Hematopoietic multipotent progenitor cell treated with erythropoietin and hydrocortisone succinate and interleukin-3 and kit ligand, for 4 days (in vitro differentiated cells): ENCODE data around the gene CLEC2D.
"Not testable (repeated sequence)": the region's sequence is repeated elsewhere in the genome, so short reads cannot be mapped to it uniquely, and the experiment has no call there.

Experiments used
- DNase-seq: peaks from one replicate; pipeline ENCODE4 v3.0.0-alpha.2; 2015

CLEC2D gene

DNA sequence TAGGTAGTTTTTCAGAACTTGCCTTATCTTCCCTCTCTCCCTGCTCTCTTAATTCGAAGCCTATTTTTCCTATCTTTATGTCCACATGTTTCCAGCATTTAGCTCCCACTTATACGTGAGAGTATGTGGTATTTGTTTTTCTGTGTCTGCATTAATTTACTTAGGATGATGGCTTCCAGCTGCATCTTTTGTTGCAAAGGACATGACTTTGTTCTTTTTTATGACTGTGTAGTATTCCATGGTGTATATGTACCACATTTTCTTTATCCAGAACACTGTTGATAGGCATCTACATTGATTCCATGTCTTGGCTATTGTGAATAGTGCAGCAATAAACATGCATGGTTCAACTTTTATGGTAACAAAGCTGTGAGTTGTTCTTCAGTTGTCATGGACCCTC is 7.8 kb upstream of the CLEC2D start:
- no peak for DNase-seq

DNA sequence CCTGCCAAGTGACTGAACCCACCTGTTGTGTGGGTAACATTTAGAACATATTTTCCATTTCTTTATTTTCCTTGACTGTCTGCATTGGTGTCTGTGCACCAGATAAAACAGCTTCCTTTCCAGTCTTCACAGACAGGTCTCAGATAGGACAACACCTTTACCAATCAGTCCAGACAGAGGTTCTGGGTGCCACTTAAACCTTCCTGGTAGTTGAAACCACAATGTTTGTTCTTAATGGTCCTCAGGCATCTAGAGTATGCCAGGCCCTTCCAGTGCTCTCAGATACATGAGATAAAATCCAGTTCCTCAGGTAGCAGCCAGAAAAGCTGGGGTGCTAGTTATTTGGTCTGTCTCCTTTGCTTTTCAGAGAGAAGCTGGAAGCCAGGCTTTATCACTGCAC is 7.0 kb upstream of the CLEC2D start:
- DNase-seq = peak; percentile 13

DNA sequence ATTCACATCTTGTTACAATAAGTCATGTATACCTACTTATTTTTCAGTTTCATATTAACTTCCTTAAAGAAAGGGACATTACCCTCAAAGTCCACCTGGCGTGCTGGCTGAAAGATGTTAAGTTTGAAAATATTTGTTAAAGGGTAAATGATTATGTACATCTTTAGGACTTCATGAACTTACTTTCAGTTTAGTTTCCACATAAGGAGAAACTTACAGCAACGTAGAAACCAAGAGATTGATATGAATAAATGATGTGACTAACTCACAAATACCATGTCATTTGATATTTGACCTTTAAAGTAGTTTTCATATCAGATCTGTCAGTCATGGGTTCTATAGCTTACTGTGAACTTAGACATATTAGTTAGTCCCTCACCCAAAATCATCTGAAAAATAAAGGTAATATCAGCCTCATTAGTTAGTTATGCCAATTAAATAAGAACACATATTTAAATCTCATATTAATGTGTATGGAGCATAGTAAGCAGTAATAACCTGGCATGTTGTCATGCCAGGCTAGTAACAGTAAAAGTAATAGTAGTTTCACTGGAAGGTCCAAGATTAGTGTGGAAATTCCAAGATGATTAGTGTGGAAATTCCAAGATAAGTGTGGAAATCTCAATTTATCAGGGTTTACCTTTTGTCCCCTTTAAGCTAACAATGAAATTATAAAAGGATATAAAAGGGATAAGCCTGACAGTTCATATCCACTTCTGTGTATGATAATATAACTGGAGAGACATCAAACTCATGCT is 1.9 kb upstream of the CLEC2D start:
- no peak for DNase-seq

DNA sequence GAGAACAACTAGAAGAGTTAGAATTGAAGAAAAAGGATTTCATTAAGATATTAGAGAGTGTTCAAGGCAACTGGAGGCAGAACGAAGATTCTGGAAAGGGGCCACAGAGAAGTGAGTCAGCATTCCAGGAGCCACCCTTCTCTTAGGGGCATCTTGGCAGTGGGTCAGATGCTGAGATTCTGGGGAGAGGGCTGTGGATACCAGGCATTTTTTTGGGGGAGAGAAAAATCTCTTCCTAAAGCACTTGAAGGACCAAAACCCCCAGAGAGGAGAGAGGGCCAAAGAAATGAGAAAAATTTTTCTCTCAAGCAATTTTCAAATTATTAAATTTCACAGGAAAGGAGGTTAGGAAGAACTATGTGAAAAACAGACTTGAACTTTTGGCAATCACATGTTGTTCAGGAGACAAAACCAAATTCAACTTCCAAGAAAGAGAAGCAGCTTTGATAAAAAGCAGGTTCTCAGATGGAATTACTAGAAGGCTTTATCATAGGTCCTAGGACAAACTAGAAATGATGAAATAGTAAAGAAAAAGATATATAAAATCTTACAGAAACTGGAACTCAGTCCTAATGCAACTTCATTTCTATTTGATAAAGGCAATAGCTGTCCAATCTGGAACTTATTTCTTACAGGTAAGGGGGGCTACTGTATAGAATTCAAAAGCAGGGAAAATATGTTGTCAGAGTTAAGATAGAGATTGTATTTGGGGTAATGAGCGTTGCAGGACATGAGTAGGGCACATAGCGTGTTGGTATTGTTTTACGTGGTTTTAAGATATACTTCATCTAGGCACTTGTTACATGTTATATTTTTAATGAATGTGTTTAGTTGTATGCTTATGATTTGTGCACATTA is 1.1 kb upstream of the CLEC2D start:
- DNase-seq = peak; percentile 12

DNA sequence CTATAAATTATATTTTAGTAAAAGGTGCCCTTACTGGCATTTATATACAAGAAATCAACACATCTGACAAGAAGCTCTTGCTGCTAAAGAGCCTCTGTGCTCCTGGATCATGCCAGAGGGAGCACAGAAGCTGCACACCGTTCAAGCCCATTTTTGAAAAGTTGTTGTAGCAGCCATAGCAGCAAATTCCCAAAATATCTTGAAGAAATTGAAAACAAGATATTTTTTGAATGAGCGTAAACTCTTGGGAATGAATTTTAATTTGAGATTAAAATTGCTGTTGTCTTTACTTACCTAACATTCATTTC is 540 bp upstream of the CLEC2D start:
- no peak for DNase-seq

DNA sequence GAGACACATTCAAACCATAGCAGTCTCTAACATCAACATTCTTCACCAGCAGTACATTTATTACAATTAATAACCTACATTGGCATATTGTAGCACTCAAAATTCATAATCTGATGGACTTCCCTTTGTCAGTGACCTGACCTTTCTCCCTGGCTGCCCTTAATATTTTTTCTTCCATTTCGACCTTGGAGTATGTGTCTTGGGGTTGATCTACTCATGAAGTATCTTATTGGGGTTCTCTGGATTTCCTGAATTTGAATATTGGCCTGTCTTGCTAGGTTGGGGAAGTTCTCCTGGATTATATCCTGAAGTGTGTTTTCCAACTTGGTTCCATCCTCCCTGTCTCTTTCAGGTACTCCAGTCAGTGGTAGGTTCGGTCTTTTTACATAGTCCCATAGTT is 2.8 kb downstream of the CLEC2D start:
- not testable (repeated sequence) for DNase-seq

DNA sequence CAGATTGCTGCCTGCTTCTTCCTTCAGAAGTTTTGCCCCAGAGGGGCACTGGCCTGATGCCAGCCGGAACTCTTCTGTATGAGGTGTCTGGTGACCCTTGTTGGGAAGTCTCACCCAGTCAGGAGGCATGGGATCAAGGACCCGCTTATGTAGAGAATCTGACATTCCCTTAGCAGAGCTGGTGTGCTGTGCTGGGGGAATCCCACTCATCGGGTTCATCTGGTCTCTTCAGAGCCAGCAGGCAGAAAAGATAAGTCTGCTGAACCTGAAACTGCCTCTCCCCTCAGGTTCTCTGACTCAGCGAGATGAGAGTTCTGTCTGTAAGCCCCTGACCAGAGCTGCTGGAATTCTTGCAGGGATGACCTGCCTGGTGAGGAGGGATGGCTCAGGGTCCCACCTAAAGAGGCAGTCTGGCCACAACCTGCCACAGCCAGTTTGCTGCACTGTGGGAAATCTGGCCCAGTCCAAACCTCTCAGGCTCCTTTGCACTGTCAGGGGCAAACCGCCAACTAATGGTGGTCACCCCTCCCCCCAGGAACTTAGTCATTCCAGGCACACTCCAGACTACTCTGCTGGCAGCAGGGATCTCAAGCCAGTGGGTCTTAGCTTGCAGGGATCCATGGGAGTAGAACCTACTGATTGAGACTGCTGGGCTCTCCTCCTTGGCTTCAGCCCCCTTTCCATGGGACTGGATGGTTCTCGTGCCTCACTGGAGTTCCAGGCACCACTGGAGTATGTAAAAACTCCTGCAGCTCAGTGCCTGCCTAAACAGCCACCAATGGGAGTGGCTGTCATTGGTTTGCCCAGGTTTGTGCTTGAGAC is 4.1 kb downstream of the CLEC2D start:
- peak; percentile 81 for DNase-seq

DNA sequence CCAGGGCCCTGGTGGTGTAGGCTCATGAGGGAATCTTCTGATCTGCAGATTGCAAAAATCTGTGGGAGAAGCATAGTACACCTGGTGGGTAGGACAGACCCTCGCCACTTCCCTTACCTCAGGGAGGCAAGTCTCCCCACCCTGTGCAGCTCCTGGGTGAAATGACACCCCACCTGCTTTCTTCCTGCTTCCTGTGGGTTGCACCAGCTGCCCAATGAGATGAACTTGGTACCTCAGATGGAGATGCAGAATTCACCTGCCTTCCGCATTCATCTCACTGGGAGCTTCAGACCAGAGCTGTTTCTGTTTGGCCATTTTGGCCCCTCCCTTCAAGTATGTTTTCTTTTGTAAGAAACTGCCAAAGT is 4.7 kb downstream of the CLEC2D start:
- DNase-seq = peak; percentile 8

DNA sequence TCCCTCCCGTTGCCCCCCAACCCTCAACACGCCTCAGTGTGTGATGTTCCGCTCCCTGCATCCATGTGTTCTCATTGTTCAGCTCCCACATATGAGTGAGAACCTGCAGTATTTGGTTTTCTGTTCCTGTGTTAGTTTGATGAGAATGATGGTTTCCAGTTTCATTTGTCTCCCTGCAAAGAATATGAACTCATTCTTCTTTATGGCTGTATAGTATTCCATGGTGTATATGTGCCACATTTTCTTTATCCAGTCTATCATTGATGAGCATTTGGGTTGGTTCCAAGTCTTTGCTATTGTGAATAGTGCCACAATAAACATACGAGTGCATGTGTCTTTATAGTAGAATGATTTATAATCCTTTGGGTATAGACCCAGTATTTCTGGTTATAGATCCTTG is 13.0 kb downstream of the CLEC2D start:
- DNase-seq = not testable (repeated sequence)

DNA sequence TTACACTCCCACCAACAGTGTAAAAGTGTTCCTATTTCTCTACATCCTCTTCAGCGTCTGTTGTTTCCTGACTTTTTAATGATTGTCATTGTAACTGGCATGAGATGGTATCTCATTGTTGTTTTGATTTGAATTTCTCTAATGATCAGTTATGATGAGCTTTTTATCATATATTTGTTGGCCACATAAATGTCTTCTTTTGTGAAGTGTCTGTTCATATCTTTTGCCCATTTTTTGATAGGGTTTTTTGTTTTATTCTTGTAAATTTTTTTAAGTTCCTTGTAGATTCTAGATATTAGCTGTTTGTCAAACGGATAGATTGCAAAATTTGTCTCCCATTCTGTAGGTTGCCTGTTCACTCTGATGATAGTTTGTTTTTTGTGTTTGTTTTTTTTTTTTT is 13.4 kb downstream of the CLEC2D start:
- not testable (repeated sequence) for DNase-seq

DNA sequence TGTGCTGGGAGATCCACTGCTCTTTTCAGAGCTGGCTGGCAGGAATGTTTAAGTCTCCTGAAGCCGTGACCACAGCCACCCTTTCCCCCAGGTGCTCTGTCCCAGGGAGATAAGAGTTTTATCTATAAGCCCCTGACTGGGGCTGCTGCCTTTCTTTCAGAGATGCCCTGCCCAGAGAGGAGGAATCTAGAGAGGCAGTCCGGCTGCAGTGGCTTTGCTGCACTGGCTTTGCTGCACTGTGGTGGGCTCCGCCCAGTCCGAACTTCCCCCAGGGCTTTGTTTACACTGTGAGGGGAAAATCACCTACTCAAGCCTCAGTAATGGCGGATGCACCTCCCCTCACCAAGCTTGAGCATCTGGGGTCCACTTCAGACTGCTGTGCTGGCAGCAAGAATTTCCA is 15.9 kb downstream of the CLEC2D start:
- peak; percentile 91 for DNase-seq

DNA sequence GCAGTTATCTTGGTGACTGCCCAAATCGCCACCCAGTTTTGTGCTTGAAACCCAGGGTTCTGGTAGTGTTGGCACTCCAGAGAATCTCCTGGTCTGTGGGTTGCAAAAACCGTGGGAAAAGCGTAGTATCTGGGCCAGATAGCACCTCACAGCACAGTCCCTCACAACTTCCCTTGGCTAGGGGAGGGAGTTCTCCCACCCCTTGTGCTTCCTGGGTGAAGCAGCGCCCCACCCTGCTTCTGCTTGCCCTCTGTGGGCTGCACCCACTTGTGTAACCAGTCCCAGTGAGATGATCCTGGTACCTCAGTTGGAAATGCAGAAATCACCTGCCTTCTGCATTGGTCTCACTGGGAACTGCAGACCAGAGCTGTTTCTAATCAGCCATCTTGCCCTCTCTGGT is 16.4 kb downstream of the CLEC2D start:
- DNase-seq = no peak

DNA sequence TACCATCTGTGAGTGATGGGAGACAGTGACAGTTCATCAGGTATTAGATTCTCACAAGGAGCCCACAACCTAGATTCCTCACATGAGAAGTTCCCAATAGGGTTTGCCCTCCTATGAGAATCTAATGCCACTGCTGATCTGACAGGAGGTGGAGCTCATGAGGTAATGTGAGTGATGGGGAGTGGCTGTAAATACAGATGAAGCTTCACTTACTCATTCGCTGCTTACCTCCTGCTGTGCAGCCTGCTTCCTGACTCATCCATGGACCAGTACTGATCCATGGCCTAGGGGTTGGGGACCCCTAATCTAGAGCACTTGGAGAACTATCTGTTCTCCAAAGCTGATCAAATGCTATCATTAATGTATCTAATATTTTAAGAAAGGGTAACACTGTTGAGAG is 17.7 kb downstream of the CLEC2D start:
- DNase-seq = no peak

DNA sequence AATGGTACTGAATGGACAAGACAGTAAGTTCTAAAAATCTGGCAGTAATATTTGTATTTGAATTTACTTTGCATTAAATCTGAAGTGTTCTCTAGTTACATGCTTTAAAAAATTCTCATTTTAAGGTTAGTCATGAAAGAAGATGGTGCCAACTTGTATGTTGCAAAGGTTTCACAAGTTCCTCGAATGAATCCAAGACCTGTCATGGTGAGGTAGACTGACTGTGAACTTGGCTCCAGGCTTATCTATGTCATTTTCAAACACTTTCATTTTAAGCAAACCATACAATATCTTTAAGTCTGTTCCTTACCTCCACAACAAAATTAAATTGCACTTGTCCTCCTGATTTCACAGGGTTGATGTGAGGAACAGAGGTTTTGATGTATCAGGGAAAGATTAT is 23.4 kb downstream of the CLEC2D start:
- no peak for DNase-seq

DNA sequence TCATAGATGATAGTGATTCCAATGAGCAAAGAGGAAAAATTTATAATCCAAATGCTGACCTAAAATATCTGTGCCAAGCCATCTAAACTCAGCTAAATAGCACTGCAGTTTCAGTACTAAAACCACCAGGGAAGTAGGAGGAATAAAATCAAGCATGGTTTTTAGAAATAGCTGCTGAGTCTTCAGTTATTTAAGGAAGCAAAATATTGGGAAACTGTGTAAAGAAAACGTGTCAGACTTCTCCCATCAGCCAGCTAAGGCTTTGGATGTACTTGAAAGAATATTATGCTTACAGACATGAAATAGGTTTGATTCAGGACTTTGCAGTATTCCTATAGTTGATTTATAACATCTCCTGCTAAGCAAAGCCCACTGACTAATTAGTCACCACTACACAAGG is 24.7 kb downstream of the CLEC2D start:
- DNase-seq = no peak

DNA sequence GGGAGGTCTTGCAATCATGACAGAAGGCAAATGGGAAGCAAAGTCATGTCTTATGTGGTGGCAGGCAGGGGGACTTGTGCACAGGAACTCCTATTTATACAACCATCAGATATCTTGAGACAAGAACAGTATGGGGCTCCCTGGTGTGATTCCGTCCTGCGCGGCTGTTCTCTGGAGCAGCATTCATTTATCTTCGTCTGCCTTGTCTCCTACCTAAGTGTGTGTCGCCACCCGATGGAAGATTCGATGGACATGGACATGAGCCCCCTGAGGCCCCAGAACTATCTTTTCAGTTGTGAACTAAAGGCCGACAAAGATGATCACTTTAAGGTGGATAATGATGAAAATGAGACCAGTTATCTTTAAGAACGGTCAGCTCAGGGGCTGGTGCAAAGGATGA is 25.6 kb downstream of the CLEC2D start:
- peak; percentile 28 for DNase-seq

DNA sequence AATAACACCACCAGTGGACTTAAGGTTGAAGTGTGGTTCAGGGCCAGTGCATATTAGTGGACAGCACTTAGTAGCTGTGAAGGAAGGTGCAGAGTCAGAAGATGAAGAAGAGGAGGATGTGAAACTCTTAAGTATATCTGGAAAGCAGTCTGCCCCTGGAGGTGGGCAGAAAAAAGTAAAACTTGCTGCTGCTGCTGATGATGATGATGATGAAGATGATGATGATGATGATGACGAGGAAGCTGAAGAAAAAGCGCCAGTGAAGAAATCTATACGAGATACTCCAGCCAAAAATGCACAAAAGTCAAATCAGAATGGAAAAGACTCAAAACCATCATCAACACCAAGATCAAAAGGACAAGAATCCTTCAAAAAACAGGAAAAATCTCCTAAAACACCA is 26.1 kb downstream of the CLEC2D start:
- not testable (repeated sequence) for DNase-seq

DNA sequence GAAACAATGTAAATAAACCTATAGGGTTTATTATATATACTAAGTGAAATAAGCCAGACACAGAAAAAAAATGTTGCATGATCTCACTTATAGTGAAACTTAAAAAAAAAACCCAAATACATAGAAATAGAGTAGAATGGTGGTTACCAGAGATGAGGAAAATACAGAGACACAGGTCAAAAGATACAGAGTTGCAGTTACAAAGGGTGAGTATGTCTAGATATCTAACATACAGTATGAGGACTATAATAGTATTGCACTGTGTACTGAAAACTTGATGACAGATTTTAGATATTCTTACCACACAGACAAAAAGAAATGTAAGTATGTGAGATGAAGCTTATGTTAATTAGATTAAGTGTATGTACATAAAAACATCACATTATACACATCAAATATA is 28.1 kb downstream of the CLEC2D start:
- no peak for DNase-seq

DNA sequence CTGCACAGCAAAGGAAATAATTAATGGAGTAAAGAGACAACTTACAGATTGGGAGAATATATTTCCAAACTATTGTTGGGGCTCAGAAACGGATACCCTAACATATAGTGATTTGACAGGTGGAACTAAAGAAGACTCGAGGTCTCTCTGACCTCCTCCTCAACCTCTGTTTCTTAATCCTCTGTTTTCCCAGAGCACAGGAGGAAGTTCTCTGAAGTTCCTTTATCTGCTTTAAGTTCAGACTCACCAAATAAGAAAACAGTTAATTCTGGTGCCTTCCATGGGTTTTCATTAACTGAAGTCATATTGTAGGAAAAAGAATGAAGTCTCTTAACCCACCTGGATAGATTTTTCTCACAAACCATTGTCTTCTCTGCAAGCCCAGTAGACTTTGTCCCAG is 29.2 kb downstream of the CLEC2D start:
- no peak for DNase-seq

DNA sequence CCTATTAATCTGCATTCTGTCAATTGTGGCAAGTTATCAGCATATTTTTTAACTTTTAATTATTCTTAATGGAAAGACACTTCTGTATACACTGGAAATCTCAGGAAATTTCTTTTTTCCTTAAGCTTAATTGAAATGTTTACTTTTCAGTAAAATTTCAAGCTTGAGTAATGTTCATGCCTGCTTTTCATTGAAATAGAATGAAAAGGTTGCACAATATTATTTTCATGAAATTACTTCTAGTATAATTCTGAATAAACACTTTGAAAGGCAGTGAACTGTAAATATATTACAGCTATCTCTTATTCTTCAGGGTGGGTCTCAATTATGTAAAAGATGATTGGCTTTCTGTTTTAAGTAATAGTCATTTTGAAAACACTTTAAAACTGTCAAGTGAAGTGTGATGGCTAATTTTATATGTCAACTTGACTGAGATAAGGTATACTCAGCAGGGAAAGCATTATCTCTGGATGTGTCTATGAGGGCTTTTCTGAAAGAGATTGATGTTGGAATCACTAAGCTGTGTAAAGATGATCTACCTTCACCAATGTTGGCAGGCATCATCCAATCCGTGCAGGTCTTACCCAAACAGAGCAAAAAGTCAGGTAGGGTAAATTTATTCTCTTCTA is 29.9 kb downstream of the CLEC2D start:
- DNase-seq = no peak

DNA sequence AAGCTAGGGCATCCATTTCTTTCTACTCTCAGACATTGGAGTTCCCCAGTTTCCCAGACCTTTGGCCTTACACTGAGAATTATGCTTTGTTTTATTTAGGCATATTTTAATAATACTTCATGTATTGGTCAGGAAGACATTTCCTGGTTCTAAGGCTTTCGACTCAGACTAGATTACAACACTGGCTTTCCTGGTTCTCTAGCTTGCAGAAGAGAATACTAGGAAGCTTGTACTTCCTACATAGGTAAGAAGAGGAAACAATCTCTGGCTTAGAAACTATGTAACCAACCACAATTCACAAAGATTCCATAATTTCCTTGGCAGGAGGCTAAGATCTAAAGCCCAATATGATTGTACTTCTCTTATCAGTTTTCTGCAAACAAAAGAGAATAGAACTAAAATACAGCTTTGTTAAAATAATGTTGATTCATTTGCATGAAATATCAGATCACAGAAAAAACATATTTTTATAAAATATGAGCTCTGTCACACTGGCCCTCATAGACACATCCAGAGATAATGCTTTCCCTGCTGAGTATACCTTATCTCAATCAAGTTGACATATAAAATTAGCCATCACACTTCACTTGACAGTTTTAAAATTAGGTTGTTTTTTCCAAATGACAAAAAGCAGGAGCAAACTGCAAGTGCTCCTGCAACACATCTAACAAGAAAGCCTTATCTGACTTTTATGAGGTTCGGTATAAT is 30.5 kb downstream of the CLEC2D start:
- no peak for DNase-seq

DNA sequence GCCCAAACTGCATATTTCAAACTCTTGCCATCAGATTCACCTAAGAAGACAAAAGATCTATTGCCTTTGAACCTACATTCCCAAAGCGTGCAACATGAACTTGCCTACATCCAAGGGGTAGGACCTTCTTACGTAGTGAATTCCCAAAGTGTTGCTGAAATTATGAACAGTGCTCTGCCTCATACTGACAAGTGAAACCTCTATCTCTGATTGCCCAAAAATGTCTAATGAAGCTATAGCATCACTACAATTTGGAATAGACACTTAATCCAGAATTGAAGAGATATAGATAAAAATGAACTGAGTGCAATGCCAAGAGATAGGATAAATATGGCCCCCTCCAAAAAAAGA is 31.1 kb downstream of the CLEC2D start:
- no peak for DNase-seq
